ENCODE measurements around the gene SAG.

Gene SAG

GRCh38 chr2:233354971-233355574 is 47.5 kb downstream of the SAG start:
- H3K4me3 ChIP-seq (replicated peaks; ENCODE audit: low read depth, low read length): peak overlapping the region; percentile 89
- H3K27me3 ChIP-seq (replicated peaks; ENCODE audit: control insufficient read depth, insufficient read depth, low read length): no peaks in the 10 kb centered on the region
- no peak for TF ChIP-seq CTCF (IDR thresholded peaks at IDR 0.05; ENCODE audit: insufficient read depth, low read length, poor library complexity, severe bottlenecking)
- no peaks in the 10 kb centered on the region; the same call in 1 of the 2 replicates for H3K36me3 ChIP-seq (ENCODE audit: control insufficient read depth, insufficient read depth, low read length)
- DNase-seq (ENCODE audit: extremely low read depth, insufficient read length): peak; percentile 40

GRCh38 chr2:233355916-233356315 is 48.3 kb downstream of the SAG start:
- Histone ChIP-seq H3K36me3 (ENCODE audit: control insufficient read depth, insufficient read depth, low read length) (no peaks in the 10 kb centered on the region; the same call in 1 of the 2 replicates), H3K4me3 (replicated peaks; ENCODE audit: low read depth, low read length) (peak overlapping the region; percentile 89), H3K27me3 (replicated peaks; ENCODE audit: control insufficient read depth, insufficient read depth, low read length) (no peaks in the 10 kb centered on the region)
- no peak for TF ChIP-seq CTCF (IDR thresholded peaks at IDR 0.05; ENCODE audit: insufficient read depth, low read length, poor library complexity, severe bottlenecking)
- no peak for DNase-seq (ENCODE audit: extremely low read depth, insufficient read length)

GRCh38 chr2:233356546-233357308 is 49.1 kb downstream of the SAG start:
- Histone ChIP-seq H3K27me3 (replicated peaks; ENCODE audit: control insufficient read depth, insufficient read depth, low read length) (no peaks in the 10 kb centered on the region), H3K4me3 (replicated peaks; ENCODE audit: low read depth, low read length) (peak overlapping the region; percentile 89), H3K36me3 (ENCODE audit: control insufficient read depth, insufficient read depth, low read length) (no peaks in the 10 kb centered on the region; the same call in 1 of the 2 replicates)
- DNase-seq (ENCODE audit: extremely low read depth, insufficient read length): no peak
- no peak for TF ChIP-seq CTCF (IDR thresholded peaks at IDR 0.05; ENCODE audit: insufficient read depth, low read length, poor library complexity, severe bottlenecking)

GRCh38 chr2:233358335-233358734 is 50.7 kb downstream of the SAG start:
- no peak for TF ChIP-seq CTCF (IDR thresholded peaks at IDR 0.05; ENCODE audit: insufficient read depth, low read length, poor library complexity, severe bottlenecking)
- Histone ChIP-seq H3K36me3 (ENCODE audit: control insufficient read depth, insufficient read depth, low read length) (no peaks in the 10 kb centered on the region; the same call in 1 of the 2 replicates), H3K27me3 (replicated peaks; ENCODE audit: control insufficient read depth, insufficient read depth, low read length) (no peaks in the 10 kb centered on the region), H3K4me3 (replicated peaks; ENCODE audit: low read depth, low read length) (peak overlapping the region; percentile 52)
- DNase-seq (ENCODE audit: extremely low read depth, insufficient read length): no peak

- Histone ChIP-seq H3K4me3 (replicated peaks; ENCODE audit: low read depth, low read length) (peak overlapping the region; percentile 52; the same call in 1 of the 2 replicates), H3K36me3 (ENCODE audit: control insufficient read depth, insufficient read depth, low read length) (no peaks in the 10 kb centered on the region; the same call in 1 of the 2 replicates), H3K27me3 (replicated peaks; ENCODE audit: control insufficient read depth, insufficient read depth, low read length) (no peaks in the 10 kb centered on the region)
- no peak for DNase-seq (ENCODE audit: extremely low read depth, insufficient read length)
- no peak for TF ChIP-seq CTCF (IDR thresholded peaks at IDR 0.05; ENCODE audit: insufficient read depth, low read length, poor library complexity, severe bottlenecking)
Observed at GRCh38 chr2:233358947-233359346, 51.3 kb downstream of the SAG start.

Measured in GM06990 (cell line).